Suprapubic skin (tissue), 4 donors: ENCODE measurements around the gene LAMC3.

Experiments
- POLR2A ChIP-seq, 2 donors: fragments of 450-650 bp; IDR thresholded peaks; one replicate each; pipeline ENCODE4 v1.6.1; 2017; ENCODE audit warnings: antibody characterized with exemption in 2 of 2, mild to moderate bottlenecking in 2 of 2, moderate library complexity in 2 of 2
- POLR2AphosphoS5 ChIP-seq, 3 donors: sonication (generic); formaldehyde crosslinking; IDR thresholded peaks; one replicate each; pipeline ENCODE4 v1.6.1; 2017; ENCODE audit warnings: antibody characterized with exemption in 3 of 3
- TF ChIP-seq, protein P1 (sequence below), 2 donors: fragments of 200-600 bp in 1 of 2; fragments of 450-650 bp in 1 of 2; sonication (generic) in 1 of 2; IDR thresholded peaks; one replicate each; pipeline ENCODE4 v1.5.1; 2016 to 2019; ENCODE audit warnings: antibody characterized with exemption in 2 of 2, mild to moderate bottlenecking in 1 of 2, moderate library complexity in 1 of 2

DNA sequence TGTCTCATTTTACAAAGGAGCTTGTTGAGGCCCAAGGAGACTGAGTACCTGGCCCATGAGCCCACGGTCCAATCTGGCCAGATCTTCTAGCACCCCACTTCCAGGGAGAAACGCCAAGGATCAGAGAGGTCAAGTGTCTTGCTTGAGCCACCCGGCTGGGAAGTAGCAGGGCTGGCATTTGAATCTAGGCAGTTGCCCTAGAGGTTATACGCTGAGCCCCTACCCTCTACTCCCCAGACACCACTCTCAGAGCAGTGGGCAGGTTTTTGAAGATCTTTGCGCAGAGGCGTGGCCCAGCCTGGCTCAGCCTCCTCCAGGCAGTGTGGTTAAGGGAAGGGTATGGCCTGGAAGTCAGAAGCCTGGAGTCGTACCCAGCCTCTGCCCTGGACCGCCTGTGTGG is 110.6 kb downstream of the LAMC3 start:
- TF ChIP-seq, protein P1, sequence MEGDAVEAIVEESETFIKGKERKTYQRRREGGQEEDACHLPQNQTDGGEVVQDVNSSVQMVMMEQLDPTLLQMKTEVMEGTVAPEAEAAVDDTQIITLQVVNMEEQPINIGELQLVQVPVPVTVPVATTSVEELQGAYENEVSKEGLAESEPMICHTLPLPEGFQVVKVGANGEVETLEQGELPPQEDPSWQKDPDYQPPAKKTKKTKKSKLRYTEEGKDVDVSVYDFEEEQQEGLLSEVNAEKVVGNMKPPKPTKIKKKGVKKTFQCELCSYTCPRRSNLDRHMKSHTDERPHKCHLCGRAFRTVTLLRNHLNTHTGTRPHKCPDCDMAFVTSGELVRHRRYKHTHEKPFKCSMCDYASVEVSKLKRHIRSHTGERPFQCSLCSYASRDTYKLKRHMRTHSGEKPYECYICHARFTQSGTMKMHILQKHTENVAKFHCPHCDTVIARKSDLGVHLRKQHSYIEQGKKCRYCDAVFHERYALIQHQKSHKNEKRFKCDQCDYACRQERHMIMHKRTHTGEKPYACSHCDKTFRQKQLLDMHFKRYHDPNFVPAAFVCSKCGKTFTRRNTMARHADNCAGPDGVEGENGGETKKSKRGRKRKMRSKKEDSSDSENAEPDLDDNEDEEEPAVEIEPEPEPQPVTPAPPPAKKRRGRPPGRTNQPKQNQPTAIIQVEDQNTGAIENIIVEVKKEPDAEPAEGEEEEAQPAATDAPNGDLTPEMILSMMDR (IDR thresholded peaks at IDR 0.05) = no peak
- TF ChIP-seq POLR2A (IDR thresholded peaks at IDR 0.05) (no peak), POLR2AphosphoS5 (IDR thresholded peaks at IDR 0.05) (no peak)
